GM10266 (cell line): Measurements from ENCODE around the gene SEMA3F.
A peak's percentile ranks its signal among the peaks of the same experiment; 100 is the strongest.

Source experiments
- DNase-seq: peaks from one replicate; pipeline ENCODE4 v3.0.0; 2012; ENCODE audit errors: extremely low spot score
- TF ChIP-seq, protein P1 (sequence below): IDR thresholded peaks from 2 replicates; pipeline ENCODE4 v1.5.1; 2012; ENCODE audit warnings: mild to moderate bottlenecking, low read depth; ENCODE audit not compliant: control insufficient read depth, insufficient read depth; ENCODE audit errors: missing control alignments

Gene SEMA3F

GRCh38 chr3:50150863-50151686 is 4.0 kb upstream of the SEMA3F start:
- no peak for DNase-seq
- TF ChIP-seq, protein P1, sequence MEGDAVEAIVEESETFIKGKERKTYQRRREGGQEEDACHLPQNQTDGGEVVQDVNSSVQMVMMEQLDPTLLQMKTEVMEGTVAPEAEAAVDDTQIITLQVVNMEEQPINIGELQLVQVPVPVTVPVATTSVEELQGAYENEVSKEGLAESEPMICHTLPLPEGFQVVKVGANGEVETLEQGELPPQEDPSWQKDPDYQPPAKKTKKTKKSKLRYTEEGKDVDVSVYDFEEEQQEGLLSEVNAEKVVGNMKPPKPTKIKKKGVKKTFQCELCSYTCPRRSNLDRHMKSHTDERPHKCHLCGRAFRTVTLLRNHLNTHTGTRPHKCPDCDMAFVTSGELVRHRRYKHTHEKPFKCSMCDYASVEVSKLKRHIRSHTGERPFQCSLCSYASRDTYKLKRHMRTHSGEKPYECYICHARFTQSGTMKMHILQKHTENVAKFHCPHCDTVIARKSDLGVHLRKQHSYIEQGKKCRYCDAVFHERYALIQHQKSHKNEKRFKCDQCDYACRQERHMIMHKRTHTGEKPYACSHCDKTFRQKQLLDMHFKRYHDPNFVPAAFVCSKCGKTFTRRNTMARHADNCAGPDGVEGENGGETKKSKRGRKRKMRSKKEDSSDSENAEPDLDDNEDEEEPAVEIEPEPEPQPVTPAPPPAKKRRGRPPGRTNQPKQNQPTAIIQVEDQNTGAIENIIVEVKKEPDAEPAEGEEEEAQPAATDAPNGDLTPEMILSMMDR = no peak

DNA sequence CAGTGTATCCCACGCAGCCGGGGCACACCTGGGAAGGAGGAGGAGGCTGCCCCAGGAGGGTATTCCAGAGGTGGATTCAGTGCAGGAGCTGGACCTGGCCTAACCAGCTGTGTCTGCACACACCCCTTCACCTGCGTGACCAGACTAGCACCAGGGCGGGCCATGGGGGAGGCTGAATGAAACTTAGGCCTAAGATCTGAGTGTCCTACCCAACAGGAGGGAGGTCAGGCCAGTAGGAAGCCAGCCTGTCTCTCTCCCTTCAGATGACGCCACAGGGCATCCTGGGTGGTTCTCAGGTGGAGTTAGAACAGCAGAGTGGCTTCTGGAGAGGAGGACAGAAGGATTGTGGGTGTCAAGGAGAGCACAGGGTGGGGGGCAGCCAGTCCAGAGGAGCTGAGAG is 3.4 kb upstream of the SEMA3F start:
- TF ChIP-seq, protein P1 = no peak
- no peak for DNase-seq

DNA sequence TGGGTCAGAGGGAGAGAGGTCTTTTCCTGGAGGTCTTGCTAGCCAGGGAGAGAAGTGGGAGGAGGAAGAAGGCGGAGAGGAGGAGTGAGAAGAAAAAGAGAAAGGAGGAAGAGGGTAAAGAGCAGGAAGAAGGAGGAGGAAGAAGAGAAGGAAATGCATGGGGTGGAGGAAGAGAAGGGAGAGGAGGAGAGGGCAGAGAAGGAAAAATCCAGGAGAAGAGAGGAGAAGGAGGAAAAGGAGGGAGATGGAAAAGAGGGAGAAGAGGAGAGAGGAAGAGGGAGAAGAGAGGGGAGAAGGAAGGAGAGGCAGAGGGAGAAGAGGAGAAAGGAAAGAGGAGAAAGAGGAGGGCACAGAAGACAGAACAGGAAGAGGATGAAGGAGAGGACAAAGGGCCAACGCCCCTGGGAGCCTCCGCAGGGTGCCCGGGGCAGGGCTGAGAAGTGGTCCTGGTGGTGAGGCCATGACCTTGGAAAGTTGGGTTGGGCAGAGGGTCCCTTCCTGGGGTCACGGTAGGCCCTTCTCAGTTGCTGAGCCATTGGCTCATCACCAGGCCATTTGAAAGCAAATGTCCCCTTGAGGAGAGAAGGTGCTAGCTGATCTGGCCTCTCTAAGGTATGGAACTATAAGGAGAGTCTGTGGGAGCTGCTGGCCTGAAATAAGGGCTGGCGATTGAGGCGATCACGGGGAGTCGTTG is 1.2 kb upstream of the SEMA3F start:
- DNase-seq = no peak
- TF ChIP-seq, protein P1 = no peak

- TF ChIP-seq, protein P1 = peak; percentile 48
- no peak for DNase-seq
Observed at GRCh38 chr3:50154476-50154839, 666 bp upstream of the SEMA3F start.

DNA sequence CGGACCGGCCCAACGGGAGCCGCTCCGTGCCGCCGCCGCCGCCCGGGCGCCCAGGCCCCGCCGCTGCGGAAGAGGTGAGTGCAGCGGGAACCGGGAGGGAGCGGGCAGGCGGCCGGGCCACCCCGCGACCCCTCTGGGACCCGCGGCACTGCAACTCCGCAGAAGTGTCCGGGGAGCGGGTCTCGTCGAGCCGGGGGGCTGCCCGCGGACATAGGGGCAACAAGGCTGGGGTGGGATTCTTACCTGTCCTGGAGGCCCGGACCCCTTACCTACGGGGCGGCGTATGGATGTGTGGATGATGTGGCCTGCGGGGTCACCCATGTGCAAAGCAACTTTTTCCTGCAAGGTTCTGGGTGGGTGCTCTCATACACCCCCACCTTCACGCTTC is 361 bp downstream of the SEMA3F start:
- DNase-seq = no peak
- TF ChIP-seq, protein P1 = no peak

GRCh38 chr3:50155891-50156290 is 767 bp downstream of the SEMA3F start:
- no peak for DNase-seq
- TF ChIP-seq, protein P1 = no peak
